GM12873 (cell line): Measurements from ENCODE around the gene MMP24.

ENCODE experiments used
- CTCF ChIP-seq: IDR thresholded peaks from 2 replicates; pipeline ENCODE4 v1.5.1; 2012; ENCODE audit warnings: low read depth, mild to moderate bottlenecking, moderate library complexity, low read length, control low read depth; ENCODE audit not compliant: insufficient read depth; ENCODE audit errors: missing control alignments

MMP24 gene

GRCh38 chr20:35293303-35294292 is 67.1 kb downstream of the MMP24 start:
- no peak for TF ChIP-seq CTCF

- TF ChIP-seq CTCF, result no peak
Measured at GRCh38 chr20:35294293-35294685, 67.8 kb downstream of the MMP24 start.

- no peak for TF ChIP-seq CTCF
Measured at GRCh38 chr20:35295058-35295457, 68.6 kb downstream of the MMP24 start.

DNA sequence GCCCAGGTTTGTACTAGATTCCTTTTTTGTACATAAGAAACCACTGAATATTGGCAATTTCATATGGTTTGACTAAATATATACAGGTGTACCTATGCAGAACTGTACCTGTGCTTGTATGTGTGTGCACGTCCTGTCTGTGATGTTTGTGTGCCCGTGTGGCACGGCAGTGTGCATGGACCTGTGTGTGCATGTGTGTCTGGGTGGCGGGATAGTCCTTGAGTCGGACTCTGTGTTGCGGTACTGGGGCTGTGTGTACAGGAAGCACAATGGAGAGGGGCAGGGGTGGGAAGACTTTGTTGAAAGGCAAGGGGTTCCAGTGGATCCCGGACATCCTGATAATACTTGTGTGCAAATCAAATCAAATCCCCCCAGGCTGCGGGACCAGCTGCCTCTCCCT is 69.2 kb downstream of the MMP24 start:
- TF ChIP-seq CTCF, result no peak

GRCh38 chr20:35296101-35296554 is 69.6 kb downstream of the MMP24 start:
- TF ChIP-seq CTCF, result no peak

GRCh38 chr20:35297155-35297554 is 70.7 kb downstream of the MMP24 start:
- TF ChIP-seq CTCF, result no peak

- TF ChIP-seq CTCF, result no peak
Measured at GRCh38 chr20:35297740-35298139, 71.2 kb downstream of the MMP24 start.
